Occipital lobe (tissue), 2 donors: Measurements from ENCODE around the gene OSBPL2. TPM values are rescaled to one million over a fixed set of nuclear protein-coding genes. Genes with fewer than 3 reads are reported as not detected.

Experiments
- DNase-seq: peaks from one replicate; lab custom pipeline; 2025; lab: John Stamatoyannopoulos, UW
- total RNA-seq: library from RNA; depleted of rRNA; stranded (reverse); fragments of >200 nt; gene quantifications from one replicate; pipeline ENCODE4 v1.2.3, GENCODE V29; 2014

OSBPL2 gene
- total RNA-seq, 1 donor from 2014 or later = 39.8 TPM

DNA sequence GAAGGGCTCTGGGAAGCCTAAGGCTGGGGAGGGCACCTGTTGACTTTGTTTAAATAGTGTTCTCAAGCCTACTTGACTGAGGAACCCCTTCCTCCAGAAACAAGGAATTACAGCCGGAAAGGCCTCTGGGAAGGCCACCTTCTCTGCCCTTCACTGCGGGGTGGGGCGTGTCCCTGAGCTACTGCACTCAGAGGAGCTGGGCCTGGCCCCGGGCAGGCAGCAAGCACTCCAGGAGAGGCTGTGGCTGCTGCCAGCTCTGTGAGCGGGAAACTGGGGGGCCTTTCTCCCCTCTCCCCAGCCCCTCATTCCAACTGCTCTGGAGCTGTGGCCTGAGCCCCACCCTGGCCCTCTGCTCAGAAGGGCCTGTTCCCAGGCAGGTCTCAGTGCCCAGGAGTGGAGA is 4.0 kb upstream of the OSBPL2 start:
- no peak for DNase-seq

DNA sequence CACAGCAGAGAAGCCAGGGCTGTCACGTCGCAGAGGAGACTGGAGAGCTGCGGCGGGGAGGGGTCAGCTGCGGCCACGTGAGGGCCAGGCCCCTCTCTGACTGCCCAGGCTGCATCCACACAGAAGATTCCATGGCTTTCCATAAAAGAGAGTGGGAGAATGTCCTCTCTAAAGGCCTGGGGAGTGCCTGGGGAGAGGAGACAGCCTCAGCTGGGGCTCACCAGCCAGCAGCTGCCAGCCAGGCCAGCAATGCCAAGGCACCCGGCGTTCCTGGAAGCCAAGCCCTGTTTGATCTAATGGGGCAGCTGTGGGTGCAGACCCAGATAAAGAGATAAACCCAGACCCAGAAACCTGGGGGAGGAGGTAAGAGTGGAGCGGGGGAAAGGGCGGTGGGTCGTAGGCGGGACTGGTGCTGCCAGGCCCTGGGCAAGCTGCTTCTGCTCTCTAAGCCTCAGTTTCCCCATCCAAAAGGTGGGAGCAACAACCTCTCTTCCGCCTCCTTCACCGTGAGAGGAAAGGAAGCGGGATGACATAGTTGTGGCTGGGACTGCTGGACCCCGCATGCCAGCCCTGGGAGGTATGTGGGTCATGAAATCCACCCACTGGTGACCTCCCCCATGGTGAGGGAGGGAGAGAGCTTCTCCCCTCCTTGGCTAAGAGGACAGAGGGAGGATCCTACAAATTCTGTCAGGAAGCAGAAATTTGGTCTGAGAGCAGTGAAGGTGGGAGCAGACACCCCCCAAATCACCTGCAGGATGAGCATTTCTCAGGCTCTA is 3.1 kb upstream of the OSBPL2 start:
- DNase-seq = no peak

DNA sequence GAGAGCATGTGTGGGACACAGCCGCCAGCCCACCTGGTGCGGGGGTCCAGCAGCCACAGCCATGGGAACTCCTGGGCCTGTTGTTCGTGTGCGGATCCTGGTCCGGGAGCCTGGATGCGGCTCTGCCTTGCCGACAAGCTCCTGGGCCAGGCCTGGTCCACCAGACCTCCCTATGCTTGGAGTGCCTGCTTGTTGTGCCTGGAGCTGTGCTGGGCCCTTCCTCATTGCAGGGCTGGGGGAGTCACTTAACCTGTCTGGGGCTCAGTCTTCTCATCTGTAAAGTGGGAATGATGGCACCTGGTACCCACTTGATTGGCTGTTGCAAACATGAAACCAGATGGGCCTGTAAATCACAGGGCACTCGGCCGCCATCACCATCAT is 2.6 kb upstream of the OSBPL2 start:
- no peak for DNase-seq

DNA sequence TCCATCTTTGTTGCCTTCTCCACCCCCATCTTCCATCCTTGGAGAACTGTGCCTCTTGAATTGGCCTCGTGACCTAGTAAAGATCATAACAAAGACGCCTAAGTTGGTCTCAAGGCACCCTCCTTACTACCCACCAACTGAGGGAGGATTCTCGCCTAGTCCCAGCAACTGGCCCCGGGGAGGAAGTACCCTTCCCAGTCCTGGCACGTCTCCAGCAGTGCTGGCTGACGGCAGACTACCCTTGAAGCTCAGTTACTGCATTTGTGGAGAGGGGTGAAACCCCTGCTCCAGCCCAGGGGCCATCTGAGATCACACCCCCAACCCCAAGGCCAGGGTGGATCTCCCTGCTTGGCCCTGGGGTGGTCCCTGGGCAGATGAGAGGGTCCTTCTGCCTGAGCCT is 2.1 kb upstream of the OSBPL2 start:
- DNase-seq = no peak

DNA sequence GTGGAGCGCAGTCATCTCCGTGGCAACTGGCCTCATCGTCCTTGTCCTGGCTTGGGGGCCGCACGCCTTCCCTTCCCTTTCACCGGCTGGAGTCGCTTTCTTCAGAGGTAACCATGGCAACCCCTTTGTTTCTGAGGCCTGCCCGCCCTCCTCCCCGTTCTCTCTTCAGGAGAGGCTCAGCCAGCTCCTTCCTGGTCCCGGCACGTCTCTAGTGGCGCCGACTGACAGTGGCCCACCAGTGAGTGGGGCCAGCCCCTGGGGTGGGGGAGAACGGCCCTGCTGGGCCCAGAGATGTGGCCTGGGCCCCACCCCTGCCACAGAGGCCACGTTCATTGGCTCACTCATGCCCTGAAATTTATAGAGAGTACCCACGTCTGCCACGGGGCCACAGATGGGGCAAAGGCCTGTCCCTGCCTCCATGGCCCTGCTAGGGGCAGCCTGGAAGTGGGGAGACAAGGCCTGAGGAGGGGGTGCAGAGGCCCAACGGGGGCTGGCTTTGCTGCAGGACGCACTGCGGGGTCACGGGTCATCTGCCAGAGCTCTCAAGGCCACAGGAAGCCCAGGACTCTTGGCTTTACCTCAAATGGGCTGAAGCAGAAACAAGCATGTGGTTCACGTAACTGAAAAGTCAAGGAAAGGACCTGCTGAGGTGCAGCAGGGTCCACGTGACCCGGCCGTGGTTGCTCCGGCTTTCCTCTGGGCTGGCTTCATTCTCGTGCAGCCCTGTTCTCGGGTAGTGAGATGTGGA is 1.4 kb upstream of the OSBPL2 start:
- DNase-seq = no peak

DNA sequence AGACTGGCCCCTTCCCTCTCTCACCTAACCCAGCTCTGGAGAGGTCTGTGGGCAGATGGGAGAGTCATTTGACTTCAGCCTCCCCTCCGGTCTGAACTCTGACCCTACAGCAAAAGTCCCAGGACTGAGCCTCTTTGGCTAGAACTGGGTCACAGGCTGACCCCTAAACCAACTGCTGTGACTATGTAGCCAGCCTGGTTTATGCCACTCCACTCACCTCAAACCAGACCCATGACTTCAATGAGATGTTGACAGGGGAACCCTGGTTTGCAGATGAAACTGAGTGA is 864 bp upstream of the OSBPL2 start:
- DNase-seq = no peak

DNA sequence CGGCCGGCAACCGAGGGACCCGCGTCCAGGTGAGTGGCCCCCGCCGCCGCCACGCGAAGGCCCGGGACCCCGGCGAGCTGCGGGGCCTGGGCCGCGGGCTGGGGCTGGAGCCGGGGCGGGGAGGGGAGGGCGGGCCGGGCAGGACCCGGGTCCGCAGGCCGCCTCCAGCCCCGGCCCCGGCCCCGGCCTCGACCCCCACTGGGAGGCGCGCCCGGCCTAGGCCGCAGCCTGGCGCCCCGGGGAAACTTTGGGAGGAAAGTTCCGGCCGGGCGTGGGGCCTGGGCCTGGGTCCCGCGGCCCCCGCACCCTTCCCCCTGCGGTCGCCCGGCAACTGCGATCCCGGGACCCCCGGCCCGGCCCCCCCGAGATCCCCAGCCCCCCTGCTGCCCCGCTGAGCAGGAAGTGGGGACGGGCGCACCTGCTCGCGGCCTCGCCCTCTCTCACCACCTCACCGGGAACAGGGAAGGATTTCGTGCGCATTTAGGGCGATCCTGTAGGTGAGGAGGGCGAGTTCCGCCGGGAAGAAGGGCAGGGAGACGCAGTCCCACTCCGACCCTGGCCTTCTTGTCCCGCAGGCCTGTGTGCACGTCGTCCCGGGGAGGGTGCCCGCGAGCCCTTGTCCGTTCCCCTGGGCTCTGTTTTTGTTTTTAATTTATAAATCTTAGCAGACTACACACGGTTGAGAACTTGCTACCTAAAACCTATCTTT is 402 bp downstream of the OSBPL2 start:
- DNase-seq = no peak

DNA sequence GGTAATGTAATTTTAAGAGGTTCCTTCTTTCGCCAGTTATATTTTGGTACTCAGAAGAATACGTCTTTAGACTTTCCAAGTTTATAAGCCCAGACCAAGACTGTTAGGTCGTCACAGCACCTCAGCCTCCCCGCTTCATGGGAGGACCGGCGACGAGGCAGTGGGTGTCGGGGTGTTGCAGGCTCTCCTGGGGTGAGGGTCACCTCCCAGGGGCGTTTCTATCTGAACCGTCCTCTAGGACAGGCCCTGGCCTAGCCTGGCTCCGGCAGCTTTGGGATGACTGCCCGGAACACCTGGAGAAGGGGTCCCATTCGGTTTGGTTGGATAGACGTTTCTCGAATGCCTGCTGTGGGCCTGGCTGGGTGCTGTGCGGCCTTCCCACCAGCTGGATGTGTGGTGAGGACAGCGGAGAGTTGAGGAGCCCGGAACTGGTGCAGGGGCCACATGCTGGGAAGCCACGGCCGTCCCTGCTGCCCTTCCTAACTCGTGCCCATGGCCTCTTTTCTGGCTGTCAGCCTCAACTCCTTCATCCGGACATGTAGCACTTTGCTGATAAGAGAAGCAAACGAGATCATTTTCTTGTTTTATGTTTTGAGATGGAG is 1.1 kb downstream of the OSBPL2 start:
- DNase-seq = no peak

DNA sequence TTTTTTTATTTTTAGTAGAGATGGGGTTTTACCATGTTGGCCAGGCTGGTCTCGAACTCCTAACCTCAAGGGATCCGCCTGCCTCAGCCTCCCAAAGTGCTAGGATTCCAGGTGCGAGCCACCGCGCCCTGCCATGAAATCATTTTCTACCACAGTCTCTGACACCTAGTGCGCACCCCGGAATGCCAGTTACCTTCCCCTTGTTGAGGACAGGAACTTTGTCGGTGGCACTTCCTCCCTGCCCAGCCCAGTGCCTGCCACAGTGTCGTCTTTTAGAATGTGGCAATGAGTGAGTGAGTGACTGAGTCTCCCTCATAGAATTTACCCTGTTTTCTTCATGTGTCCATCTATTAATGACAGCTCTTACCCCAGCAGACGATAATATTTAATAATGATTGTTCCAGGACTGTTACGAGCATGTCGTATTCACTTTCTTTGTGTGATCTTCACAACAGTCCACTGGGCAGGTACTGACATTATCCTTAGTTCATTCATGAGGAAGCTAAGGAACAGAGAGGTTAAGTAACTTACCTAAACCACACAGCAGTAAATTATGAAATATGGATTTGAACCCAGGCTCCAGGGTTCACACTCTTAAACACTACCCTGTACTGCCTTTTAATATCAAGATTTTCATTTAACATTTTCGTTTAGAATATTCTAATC is 1.8 kb downstream of the OSBPL2 start:
- DNase-seq = no peak

DNA sequence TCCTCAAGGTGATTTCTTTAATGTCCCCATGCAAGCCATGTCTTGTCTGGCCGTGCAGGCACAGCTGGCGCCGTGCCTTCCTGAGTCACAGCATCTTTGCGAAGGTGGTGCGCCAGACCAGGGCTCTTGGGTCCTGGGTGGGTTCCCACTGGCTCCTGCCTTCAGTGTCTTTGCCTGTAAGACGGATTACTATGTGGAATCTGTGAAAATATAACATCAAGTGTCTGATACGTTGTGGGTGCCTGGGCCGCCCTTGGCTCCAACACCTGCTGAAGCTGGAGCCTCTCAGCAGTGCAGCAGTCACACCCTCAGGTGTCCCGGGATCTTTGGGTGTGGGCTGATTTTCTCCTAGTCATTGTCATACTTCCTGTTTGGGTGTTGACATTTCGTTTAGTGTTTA is 3.2 kb downstream of the OSBPL2 start:
- DNase-seq = no peak

DNA sequence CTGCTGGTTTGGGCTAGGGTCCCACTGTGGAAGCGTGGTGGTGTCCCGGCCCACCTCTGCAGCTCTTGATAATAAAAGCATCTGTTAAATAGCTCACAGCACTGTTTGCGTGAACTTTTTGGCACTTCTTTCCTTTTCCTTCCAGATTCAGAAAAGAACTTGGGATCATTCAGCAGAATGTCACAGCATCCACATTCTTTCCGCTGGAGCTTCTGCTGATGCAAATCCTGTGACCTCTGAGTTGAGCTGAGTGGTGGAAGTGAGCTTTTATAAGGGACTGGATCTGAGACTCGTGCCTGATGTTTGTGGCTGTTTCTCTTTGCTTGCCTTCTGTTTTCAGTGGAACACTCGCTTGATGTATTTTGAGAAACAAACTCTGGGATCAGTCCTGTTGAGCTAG is 3.9 kb downstream of the OSBPL2 start:
- DNase-seq = no peak

DNA sequence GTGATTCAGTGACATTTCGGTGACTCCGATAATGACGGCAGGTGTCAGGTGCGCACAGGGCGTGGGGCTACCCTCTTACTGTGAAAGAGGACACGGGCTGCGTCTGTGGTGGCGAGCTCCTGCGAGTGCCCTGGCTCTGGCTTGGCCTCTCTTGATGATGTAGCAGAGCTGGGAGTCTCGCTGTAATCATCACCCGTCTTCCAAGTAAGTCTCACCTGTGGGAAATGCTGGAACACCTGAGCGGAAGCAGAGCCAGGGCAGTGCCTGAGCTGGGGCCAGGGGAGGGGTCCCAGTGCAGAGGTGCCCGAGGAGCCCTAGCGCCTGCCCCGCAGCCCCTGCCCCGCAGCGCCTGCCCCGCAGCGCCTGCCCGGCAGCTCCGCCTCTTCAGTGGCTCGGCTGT is 4.8 kb downstream of the OSBPL2 start:
- DNase-seq = no peak

DNA sequence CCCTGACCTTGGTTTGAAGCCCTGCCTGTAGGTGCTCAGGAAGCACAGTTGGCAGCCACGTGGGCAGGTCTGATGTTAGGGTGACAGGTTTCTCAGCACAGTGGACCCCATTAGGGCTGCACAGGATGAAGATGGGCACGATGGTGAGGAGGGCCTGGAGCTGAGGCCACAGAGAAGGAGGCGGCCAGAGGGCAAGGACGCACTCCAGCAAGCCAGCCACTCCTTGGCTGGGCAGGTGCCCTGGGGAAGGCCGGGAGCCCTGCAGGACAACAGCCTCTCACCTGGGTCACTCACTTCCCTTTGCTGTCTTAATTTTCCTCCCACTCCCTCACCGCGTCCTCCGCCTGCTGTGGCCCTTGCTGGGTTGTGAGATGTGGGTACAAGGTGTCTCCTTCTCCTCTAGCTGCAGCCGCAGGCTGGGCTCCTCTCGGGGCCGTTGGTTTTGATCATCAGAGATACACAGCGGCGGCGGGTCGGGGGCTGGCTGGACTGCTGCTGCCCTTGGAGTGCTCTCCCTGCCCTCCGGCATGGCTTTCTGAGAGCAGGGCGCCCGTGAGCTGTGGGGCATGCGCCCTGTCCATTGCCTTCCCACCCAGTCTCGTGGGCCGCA is 5.7 kb downstream of the OSBPL2 start:
- no peak for DNase-seq

DNA sequence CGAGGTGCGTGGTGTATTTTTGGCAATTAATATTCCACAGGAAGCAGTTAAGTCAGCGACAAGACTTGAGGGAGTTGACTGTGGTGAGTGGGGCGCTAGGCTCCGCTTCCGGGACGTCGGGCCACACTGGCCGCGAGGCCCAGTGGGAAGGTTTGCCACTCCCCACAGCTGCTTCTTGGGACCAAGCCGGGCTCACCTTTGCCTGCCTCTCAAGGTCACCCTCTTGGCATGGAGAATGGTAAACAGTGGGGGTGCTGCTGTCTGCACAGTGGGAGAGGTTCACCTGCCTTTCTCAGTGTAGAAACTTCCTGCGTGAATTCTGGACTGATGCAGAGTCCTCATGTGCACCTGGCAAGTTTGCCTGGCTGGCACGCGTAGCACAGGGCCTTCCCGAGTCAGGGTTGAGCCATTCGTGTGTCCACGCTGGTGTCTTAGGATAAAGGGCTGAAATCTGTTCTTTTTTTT is 6.4 kb downstream of the OSBPL2 start:
- DNase-seq = no peak

DNA sequence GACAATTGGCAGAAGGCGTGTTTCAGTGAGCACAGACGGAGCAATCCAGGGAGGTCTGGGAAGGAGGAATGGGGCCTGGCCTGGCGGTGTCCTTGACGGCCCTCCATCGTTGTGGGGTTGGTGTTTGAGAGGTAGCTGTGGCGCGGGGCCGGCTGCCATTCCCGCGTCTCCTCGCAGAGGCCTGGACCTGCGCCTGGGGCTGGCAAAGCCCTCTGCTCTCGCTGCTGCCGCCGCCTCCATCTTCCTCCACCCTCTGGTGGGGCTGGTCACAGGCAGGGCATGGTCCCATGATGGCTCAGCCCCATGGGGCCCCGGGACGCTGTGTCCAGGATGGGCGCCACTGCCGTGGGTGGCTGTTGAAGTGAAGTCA is 7.6 kb downstream of the OSBPL2 start:
- DNase-seq = no peak

DNA sequence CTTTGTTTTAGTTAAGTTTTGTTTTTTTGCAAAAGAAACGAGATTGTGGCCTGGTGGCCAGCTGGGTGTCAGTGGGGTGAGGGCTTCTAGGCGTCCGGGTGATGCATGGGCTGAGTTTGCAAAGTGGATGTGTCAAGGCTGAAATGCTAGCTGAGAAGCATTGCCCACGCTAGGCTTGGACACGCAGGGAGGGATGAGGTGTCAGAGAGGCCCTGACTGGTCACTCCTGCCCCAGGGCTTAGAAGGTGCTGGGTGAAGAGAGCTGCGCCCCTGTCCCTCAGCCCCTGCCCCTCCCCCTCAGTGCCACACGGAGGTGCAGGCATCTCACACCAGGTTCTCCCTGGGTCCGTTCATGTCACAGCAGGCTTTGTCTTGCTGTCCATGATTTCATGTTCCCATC is 8.1 kb downstream of the OSBPL2 start:
- no peak for DNase-seq

DNA sequence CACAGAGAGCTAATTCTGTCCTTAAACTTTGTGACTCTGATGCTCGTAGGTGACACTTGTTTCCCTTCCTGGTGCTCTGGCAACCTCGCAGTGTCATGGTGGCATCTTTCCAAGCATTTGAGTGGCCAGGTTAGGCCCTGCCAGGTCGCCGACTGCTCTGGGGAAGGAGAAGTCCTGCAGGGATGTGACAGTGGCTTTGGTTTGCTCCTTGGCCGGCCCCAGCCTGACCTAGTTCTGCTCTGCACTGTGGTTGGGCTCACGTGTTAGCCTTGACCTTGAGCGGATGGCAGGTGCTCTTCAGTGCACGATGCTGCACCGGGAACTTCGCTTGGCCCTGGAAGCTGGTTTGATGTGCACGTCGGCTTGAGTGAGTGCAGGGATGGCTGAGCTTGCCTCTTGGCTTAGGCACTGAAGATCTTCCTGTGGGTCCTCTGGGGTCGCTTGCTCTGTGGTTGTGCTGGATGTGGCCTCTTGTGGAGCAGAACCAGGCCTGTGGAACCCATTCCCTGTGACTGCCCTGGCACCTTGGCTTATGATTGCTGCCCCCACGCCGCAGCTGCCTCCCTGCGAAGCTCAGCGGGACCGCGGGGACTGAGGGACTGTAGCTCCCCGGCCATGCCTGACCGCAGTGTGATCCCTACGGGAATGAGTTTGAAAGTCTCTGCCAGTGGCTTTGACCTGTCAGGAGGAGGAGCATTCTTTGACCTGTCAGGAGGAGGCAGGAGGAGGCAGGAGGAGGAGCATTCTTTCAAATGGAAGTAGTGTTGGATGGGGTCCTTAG is 8.7 kb downstream of the OSBPL2 start:
- DNase-seq = no peak

DNA sequence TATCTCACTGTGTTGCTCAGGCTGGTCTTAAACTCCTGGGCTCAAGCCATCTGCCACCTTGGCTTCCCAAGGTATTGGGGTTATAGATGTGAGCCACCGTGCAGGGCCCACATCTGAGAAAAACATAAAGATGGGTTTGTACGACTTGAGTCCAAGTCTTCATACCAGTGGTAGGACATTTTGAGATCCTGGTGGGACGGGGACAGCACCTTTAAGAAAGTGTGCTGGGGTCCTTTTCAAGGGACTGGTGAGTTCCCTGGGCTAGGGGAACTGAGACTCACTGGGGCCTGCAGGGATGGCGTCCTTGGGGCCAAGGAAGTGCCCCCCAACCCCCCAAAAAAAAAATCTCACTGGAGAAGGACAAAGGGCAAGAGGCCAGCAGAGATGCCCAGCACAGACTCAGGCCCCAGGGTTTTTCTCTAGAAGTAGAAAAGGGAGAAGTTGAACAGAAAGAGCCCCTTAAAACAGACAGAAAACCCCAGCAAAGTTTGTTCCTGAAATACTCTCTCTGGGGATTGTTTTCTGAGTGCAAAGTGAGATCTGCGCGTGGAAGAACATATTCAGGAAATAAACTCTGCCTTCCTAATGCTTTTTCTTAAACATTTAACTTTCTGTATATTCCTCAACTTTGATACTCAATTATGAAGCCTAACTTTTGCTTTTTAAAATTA is 10.7 kb downstream of the OSBPL2 start:
- DNase-seq = no peak

DNA sequence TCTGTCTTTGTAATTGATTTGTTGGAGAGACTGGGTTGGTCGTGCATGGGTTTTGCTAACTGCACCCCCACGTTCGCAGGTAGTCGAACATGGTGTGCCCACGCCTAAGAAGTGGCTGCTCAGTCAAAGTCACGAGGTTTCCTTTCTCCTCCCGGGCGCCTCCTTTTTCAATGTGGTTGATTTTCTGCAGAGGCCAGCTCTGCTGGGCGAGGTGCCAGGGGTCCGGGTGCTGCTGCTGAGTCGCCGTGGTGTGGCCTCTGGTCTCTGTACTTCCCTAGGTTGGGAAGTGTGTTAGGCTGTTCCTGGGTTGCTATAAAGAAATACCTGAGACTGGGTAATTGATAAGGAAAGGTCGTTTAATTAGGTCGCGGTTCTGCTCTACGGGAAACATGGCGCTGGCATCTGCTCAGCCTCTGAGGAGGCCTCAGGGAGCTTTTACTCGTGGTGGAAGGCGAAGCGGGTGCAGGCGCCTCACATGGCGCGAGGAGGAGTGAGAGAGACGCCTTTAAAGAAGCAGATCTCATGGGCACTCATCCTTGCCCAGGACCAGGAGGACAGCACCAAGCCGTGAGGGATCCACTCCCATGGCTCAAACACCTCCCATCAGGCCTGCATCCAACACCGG is 14.1 kb downstream of the OSBPL2 start:
- no peak for DNase-seq

DNA sequence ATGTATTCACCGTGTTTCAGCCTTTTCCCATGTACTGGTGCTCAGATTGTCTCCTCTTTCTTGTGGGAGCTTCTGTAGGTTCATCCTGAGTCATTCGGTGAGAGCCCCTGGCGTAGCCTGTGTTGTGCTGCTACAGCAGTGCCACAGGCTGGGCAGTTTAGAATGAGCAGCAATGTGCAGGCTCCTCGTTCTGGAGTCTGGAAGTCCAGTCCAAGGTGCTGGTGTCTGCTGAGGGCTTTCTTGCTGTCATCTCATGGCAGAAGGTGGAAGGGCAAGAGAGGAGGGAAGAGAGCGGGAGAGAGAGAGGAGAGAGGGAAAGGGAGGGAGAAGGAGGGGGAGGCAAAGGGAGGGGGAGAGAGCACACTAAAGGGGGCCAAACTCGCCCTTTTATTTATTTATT is 15.1 kb downstream of the OSBPL2 start:
- no peak for DNase-seq
